PFSK-1 (cell line): ENCODE measurements around the gene FATE1. TPM values are rescaled to one million over a fixed set of nuclear protein-coding genes. Genes with fewer than 3 reads are reported as not detected.

Experiments
- FOXP2 ChIP-seq: optimal IDR thresholded peaks from 2 replicates; pipeline ENCODE3; 2011; ENCODE audit warnings: borderline replicate concordance, control low read depth, inconsistent platforms; ENCODE audit not compliant: insufficient read depth; ENCODE audit errors: extremely low read length, extremely low read depth
- POLR2AphosphoS5 ChIP-seq: IDR thresholded peaks from 2 replicates; pipeline ENCODE4 v1.6.1; 2012; ENCODE audit warnings: low read depth, mild to moderate bottlenecking, control low read depth, low read length, moderate library complexity
- REST ChIP-seq, 2 experiments: IDR thresholded peaks; 2 replicates each; pipeline versions ENCODE4 v1.6.1 to v1.8.0; 2011 to 2012; ENCODE audit warnings: low read depth in 2 of 2, low read length in 2 of 2, control low read depth in 1 of 2, inconsistent platforms in 1 of 2, mild to moderate bottlenecking in 1 of 2, moderate library complexity in 1 of 2; ENCODE audit not compliant: insufficient read depth in 1 of 2
- SIN3A ChIP-seq: IDR thresholded peaks from 2 replicates; pipeline ENCODE4 v1.6.1; 2012; ENCODE audit warnings: mild to moderate bottlenecking, low read length, moderate library complexity, borderline replicate concordance; ENCODE audit not compliant: insufficient read depth
- TAF1 ChIP-seq: IDR thresholded peaks from 2 replicates; pipeline ENCODE4 v1.6.1; 2012; ENCODE audit warnings: low read length, control low read depth, borderline replicate concordance; ENCODE audit not compliant: insufficient read depth
- polyA plus RNA-seq: library from polyadenylated mRNA; unstranded; fragments of >200 nt; gene quantifications from one replicate; pipeline ENCODE4 v1.2.1, GENCODE V29; 2012; ENCODE audit warnings: low read depth, missing spikeins; ENCODE audit not compliant: insufficient read length

The FATE1 gene
- not detected for polyA plus RNA-seq

- TF ChIP-seq REST (IDR thresholded peaks at IDR 0.05; ENCODE audit: insufficient read depth in 1 of 2, low read depth in 2 of 2, low read length in 2 of 2) (no peak), SIN3A (no peak)
Measured at GRCh38 chrX:151715752-151716151, at the start of gene FATE1. Gene FATE1 (plus strand): TSS chrX:151716035. CDS start chrX:151716120, 85 bp downstream.

- TF ChIP-seq REST (IDR thresholded peaks at IDR 0.05; ENCODE audit: insufficient read depth in 1 of 2, low read depth in 2 of 2, low read length in 2 of 2) (no peak), SIN3A (no peak), FOXP2 (no peak), TAF1 (no peak), POLR2AphosphoS5 (no peak)
Measured at GRCh38 chrX:151675121-151675746, 40.6 kb upstream of the FATE1 start.

- TF ChIP-seq SIN3A (no peak), TAF1 (no peak), FOXP2 (no peak), REST (IDR thresholded peaks at IDR 0.05; ENCODE audit: insufficient read depth in 1 of 2, low read depth in 2 of 2, low read length in 2 of 2) (no peak), POLR2AphosphoS5 (no peak)
Measured at GRCh38 chrX:151676196-151676595, 39.6 kb upstream of the FATE1 start.

GRCh38 chrX:151679798-151680402 is 35.9 kb upstream of the FATE1 start:
- no peak for TF ChIP-seq POLR2AphosphoS5
- TF ChIP-seq REST (IDR thresholded peaks at IDR 0.05; ENCODE audit: insufficient read depth in 1 of 2, low read depth in 2 of 2, low read length in 2 of 2) = no peak
- no peak for TF ChIP-seq TAF1
- TF ChIP-seq SIN3A = no peak
- no peak for TF ChIP-seq FOXP2
